ENCODE results near the gene PDE4D.

- TF ChIP-seq ZNF70 (CRISPR knock-in tag; IDR thresholded peaks at IDR 0.05) (no peak), PATZ1 (CRISPR knock-in tag; IDR thresholded peaks at IDR 0.05; ENCODE audit: borderline replicate concordance) (no peak), SNAI2 (CRISPR knock-in tag; IDR thresholded peaks at IDR 0.05) (no peak), BACH2 (CRISPR knock-in tag; IDR thresholded peaks at IDR 0.05; ENCODE audit: borderline replicate concordance) (no peak), RARB (CRISPR knock-in tag; IDR thresholded peaks at IDR 0.05) (no peak), TSHZ2 (CRISPR knock-in tag; IDR thresholded peaks at IDR 0.05) (no peak), GLIS3 (CRISPR knock-in tag; IDR thresholded peaks at IDR 0.05) (no peak), POU6F1 (CRISPR knock-in tag; IDR thresholded peaks at IDR 0.05; ENCODE audit: borderline replicate concordance, low read depth) (no peak), ZFP3 (CRISPR knock-in tag; IDR thresholded peaks at IDR 0.05) (no peak)
Observed at GRCh38 chr5:59067956-59068656, 825.4 kb downstream of the PDE4D start.

All from SK-N-SH treated with all-trans-retinoic acid at 6 μM for 48 hours (cell line).